Activated T-cell treated with anti-CD3 and anti-CD28 coated beads, Interleukin-2, amount 50 U/mL, for 1 hour (primary cell): Measurements from ENCODE around the gene PKHD1.

Experiments
- DNase-seq: peaks from one replicate; pipeline ENCODE4 v3.0.0-alpha.2; 2020

The PKHD1 gene

GRCh38 chr6:51765230-51765629, 322.2 kb downstream of the PKHD1 start:
- no peak for DNase-seq

DNA sequence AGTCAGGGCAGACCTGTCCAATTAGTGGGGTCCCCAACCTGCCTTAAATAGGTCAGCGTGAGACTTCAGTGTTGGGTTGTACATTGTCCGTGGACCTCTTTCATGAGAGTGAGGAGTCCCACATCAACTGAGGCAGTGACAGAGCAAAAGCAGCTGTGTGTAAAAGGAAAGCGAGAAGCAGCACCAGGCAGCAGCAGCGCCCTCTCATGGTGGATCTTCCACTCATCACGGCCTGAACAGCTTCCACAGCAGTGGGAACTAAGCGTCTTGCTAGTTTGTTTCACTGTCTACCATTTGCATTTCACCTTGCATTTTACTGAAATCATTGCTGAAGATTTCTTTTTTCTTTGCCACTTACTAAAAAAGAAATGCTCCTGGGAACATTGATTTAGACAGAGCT, 333.8 kb downstream of the PKHD1 start:
- DNase-seq: no peak

GRCh38 chr6:51743999-51744398, 343.4 kb downstream of the PKHD1 start:
- DNase-seq: no peak

DNA sequence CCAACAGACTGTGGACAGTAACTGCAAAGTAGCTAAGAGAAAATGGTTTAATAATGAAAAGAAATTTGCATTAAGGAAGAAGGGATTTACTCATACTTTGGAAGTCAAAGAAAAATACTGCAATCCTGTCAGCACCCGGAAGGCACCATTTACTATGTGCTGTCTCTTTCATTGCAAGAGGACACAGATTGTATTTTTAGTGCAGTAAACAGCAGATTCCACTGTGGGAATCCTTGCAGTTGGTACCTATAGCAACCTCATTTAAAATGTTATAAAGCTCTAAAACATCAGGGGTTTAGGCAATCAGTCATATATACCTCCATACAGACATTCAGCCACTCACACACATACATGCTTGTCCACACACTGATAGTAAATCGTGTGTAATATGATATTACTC, 346.8 kb downstream of the PKHD1 start:
- DNase-seq: no peak

DNA sequence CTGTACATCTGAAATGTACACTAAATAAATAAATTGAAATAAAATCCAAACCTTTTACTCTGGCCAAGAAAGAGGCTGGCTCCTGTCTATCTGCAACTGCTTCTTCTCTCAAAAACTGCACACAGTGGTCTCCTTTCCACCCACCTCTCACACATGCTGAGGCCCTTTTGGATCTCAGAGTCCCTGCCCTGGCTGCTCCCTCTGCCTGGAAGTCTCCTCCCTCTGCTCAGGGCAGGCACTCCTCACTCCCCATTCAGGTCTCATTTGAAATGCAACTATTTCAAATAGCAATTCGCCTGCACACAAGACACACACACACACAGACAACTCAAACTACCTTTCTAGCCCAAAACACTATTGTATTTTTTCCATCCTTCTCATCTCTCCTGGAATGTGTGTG, 348.8 kb downstream of the PKHD1 start:
- no peak for DNase-seq

- no peak for DNase-seq
These were observed 349.6 kb downstream of the PKHD1 start for GRCh38 chr6:51737580-51738360.

DNA sequence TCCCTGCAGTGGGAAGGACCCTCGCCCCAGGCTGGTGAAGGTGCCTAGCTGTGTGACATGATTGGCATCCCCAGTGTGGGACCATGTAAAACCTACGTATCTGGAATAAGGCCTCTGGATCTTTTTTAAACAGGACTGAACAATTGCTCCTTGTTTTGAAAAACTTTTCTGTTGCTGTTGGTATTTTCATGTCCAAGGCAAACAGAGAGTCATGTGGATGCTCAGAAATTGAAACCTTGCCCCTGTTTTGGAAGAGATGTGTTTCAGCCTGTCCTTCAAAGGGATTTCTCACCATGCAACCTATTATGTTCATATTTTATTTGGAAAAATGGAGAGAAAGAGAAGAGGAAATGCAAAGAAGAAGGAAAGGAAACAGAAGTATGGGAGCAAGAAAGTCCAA, 362.3 kb downstream of the PKHD1 start:
- no peak for DNase-seq

DNA sequence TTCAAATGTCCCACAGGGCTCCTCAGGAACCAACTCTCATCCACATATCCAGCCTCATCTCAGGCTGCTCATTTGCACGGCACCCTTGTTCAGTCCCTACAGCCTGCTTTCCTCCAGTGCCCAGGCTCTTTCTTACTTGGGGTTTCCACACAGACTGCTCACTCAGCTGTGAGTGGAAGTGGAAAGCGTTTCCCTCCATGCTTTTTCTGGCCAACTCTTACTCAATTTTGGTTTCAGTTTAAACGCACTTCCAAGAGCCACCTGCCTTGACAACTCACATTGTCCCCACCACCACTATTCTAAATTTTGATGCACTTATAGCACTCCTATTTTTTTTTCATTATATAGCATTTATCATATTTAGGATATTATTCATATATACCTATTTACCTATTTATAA, 367.1 kb downstream of the PKHD1 start:
- DNase-seq: no peak

DNA sequence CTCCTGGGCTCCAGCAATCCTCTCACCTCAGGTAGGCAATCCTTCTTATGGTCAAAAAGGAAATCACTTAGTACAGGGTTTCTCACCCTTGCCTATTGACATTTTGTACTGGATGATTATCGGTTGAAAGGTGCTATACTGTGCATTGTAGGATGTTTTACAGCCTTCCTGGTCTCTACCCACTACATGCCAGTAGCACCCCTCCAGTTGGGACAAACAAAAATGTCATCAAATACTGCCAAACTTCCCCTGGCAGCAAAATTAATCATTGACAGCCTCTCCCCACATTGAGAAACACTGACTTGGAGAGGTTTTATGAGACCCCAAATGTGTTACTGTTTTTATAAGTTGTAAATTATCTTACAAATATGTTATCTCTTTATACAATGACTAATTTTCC, 368.1 kb downstream of the PKHD1 start:
- no peak for DNase-seq

- DNase-seq: no peak
These were observed 368.9 kb downstream of the PKHD1 start for GRCh38 chr6:51718533-51718932.

GRCh38 chr6:51717477-51717876, 369.9 kb downstream of the PKHD1 start:
- DNase-seq: no peak

DNA sequence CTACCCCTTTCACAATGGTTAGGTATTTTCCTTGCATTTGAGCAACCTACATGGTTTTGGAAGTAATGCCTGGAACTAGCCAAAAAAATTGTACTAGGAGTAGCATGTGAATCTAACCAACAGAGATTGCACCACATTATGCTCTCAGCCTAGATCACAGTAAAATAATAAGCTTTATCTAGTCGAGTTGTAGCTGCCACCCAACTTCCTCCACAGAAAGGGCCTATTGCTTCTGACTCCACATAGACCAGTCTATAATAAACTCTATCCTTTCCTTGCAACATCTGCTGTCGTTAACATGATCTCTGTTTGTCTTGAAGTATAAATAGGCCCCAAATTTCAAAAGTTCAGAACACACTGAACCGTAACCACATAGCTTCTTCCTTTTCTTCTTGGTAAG, 375.5 kb downstream of the PKHD1 start:
- no peak for DNase-seq

GRCh38 chr6:51706086-51706485, 381.3 kb downstream of the PKHD1 start:
- no peak for DNase-seq

DNA sequence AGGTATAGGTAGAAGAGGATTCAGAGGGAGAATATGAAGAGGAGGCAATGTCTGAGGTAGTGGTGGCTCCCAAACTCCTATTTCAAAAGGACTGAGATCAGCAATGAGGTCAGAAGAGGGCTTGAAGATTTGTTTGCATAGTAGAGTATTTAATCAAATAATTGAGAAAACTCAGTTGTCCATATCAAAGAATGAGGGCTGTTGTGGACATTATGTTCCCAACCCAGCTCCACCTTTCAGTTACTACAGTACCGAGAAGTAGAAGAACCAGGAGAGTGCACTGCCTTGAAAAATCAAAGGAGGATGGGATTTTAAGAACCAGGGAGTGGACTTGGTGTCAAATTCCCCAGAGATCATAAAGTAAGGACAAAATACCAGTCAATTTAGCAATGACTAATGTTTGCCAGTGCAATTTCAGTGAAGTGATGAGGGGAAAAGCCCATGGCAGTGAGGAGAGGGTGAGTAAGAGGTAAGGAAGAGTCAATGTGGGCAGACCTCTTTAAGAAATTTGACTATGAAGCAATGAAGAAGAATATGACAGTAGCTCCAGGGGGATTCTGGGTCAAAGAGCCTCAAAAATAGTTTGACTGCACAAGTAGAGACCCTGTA, 382.4 kb downstream of the PKHD1 start:
- DNase-seq: no peak

DNA sequence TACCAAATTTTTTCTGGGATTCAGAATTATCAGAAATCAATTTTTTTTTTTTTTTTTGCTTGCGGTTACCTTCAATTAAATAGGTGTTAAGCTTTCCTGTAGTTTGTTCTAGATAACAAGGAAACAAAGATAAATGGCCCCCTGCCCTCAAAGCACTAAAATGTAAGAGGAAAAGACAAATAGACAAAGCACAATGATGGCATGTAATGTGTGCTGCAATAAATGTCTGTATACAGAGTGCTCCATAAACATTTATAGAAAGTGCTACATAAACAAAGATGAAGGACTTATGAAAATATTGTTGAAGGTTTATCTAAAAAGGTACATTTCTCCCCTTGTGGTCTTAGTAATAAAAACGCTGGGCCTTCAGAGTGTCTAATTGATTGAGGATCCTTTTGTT, 384.6 kb downstream of the PKHD1 start:
- DNase-seq: no peak

- no peak for DNase-seq
These were observed 402.8 kb downstream of the PKHD1 start for GRCh38 chr6:51684603-51685002.

DNA sequence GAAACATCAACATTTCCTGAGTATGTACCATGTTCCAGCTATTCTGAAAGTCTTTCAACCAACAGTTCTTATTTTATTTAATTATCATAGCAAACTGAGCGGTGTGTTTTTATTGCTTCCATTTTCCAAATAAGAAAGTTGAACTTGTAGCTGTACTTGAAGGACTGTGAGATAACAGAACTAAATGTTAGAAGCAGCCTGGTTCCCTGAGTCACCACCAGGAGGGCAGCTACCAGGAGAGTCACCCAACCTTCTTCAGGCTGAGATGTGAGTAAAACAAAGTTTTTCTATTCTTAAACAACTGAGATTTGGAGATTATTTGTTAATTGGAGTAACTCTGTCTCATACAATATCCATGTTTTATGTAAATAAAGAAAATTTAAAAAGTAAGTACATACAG, 403.4 kb downstream of the PKHD1 start:
- DNase-seq: no peak

DNA sequence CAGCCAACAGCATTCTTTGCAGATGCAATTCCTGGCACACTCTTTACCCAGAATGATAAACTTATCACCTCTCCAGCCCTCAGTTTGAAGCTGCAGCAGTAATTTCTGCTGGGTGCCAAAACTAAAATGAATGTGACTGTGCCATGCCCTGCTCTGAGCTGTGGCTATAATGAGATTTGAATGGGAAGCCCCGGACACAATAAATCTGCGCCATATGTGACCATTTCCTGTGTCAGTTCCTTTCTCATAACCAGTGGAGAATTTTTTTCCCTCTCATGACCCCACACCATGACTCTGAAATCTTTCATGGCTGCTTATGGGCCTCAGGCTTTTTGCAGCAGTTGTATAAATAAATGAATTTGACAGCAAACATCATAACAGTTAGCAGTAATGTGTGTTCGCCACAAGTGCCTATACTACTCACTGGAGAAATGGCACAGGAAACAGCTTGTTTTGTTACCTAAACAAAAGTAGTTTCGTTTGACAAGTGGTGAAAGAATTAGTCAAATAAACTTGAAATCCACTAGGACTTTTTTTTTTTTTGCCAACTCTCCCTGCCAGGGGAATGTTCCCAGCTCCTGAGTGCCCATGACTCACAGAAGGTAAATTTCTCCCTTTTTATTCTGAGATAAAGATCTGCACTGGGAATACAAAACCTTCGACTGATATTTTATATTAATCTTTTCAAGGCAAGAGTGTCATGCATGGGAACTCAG, 408.4 kb downstream of the PKHD1 start:
- DNase-seq: no peak

DNA sequence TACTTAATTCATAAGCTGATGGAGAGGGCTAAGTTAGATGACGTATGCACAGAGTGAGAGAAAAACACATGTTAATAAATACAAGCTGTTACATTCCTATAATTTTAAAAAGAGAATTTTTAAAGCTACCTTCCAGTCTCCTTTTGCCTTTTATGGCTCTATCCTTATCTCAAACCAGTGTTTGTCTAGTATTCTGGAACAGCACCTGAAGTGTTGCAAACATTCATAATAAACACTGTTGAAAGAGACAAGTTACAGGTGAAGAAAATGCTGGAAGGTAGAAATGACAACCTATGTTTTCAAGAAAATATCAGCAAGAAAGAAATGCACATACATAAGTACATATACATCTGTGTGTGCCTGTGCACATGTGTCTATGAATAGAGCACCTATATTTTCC, 409.1 kb downstream of the PKHD1 start:
- no peak for DNase-seq

- DNase-seq: no peak
These were observed 411.5 kb downstream of the PKHD1 start for GRCh38 chr6:51675922-51676275.

DNA sequence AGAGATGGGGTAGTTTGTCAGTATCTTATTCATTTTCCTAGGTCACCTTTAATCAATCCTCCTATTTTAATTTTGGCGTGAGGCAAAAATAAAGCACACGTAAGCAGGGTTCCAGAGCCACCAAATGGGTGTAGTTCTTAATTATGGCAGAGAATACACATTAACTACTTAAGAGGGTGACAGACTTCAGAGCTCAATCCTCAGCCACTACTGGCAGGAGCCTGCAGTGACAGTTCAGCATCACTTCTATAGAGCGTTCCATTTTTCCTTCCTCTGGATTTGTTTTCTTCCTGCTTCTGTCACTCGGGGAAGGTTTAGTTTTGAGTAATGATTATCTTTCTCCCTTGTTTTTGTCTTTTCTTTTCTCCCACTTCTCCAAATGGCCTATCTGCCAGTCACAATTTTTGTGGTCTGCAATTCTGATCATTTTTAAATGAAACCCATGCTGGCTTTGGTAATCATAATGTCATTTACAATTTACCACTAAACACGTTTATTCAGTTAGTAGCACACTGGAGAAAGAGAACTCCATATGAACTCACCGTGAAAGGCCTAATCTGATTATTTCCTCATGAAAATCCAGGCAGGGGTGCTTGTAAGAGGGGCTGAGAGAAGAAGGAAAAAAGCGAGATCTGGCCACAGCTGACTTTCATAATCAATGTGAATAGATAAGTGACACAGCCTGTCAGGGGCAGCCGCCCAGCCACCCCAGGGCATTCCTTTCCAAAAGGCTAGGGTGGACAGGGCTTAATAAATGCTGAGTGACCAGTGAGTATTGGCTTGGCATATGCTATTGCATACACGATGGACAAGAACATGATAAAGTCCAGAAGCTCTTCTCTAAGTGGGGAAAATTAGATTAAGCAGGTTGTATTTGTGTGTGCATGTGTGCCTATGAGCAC, 412.1 kb downstream of the PKHD1 start:
- DNase-seq: no peak

GRCh38 chr6:51663525-51663924, 423.9 kb downstream of the PKHD1 start:
- no peak for DNase-seq

DNA sequence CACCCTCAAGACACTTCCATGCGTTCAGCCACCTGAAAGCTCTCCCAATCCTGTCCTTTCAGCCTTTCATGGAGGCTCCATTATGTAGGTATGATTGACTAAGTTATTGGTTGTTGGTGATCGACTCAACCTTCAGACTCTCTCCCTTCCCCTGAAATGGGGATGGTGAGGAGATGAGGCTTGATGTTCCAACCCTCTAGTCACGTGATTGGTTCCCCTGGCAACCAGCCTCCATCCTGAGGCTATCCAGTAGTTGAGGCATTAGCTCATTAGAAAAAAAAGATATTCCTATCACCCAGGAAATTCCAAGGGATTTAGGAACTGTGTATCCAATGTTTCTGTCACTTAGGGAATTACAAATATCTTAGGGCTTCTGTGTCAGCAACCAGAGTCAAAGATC, 426.6 kb downstream of the PKHD1 start:
- DNase-seq: no peak
